NCI-H446 treated with DMSO at 0.1 percent for 48 hours (cell line): ENCODE results near the gene CDC42SE2.

ENCODE experiments used
- DNase-seq: peaks from one replicate; lab custom pipeline; 2025; lab: John Stamatoyannopoulos, UW

Gene CDC42SE2

DNA sequence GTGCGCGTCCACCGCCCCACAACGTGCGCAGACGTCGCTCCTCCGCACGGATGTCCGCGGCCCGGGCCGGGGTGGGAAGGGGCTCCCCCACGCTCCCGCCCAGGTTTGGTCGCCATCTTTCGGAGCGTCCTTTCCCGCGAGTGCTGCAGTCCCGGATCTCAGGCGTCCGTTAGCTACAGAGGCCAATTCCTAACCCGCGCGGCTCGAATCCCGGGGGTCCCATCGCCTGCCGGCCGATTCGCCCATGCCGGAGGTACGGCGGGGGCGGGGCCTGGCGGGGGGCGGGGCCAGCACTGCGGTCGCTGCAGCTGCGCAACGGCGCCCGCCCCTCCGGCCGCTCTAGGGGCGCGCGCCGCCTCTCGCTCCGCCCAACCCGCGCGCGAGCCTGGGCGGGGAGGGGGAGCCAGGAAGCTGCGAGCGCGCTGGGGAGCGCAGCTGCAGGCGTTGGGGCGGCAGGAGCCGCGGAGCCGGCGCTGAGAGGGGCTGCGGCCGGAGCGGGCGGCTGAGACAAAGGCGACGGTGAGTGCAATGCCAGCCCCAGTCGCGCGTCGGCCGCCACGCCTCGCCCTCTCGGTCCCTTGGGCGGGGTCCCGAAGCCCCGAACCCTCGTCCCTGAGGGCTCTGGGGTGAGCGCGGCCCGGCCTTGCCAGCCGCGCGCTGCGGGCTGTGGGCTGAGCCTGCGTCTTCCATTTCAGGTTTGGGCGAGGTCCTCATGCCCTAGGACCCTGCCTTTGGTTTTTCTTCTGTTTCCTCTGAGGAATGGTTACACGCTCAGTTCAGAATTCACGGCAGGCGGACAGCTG, at the start of gene CDC42SE2:
Gene CDC42SE2 (plus strand): TSS at position 406 of the 803 bp plus-strand sequence. CDS start 95,441 bp downstream, outside the sequence.
- peak; percentile 55 for DNase-seq

DNA sequence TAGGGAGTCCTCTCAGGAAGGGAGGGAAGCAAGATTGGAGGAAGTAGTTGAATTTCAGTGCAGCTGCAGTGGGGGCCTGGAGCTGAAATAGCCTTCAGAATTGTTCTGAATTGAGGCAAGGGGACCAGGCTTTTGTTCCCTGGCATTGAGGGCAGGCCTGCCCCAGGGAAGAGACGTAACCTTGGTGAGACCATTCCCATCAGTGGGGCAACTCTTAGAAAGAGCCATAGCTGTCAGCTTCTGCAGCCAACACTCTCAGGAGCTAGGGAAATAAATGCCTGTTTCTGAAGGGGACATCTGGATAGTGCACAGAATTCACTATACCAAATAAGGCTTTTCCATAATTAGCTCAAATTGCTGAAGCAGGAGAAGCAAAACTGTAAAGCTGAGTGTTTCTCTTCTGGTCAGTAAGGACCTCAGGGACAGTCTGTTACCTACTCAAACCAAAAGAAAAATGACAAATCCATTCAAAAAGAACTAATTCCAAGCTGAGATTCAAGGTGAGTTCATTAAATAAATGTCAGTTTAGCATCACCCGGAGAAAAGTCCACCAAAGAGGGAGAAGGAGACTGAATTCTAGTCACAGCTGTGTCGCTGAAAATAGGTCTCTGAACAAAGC, 49.1 kb upstream of the CDC42SE2 start:
- no peak for DNase-seq

- no peak for DNase-seq
Measured at GRCh38 chr5:131217791-131218190, 46.1 kb upstream of the CDC42SE2 start.

GRCh38 chr5:131218392-131218791, 45.5 kb upstream of the CDC42SE2 start:
- no peak for DNase-seq

DNA sequence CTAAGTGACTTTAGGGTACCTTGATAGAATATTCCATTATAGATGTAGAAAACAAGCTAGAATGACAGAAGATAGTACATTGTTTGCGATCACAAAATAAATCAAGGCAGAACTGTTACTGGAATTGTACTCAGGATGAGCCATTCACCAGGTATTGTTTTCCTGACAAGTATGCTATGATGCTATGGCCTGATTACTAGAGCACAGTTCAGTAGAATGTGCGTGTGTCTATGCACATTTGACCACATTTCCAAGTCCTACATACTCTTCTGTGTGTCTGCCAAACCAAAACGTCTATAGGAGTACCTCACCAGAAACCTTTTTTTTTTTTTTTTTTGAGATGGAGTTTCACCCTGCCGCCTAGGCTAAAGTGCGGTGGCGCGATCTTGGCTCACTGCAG, 43.3 kb upstream of the CDC42SE2 start:
- DNase-seq, result no peak

- no peak for DNase-seq
Measured at GRCh38 chr5:131221008-131221703, 42.7 kb upstream of the CDC42SE2 start.

- DNase-seq, result no peak
Measured at GRCh38 chr5:131221888-131222287, 42.0 kb upstream of the CDC42SE2 start.

GRCh38 chr5:131222731-131223130, 41.1 kb upstream of the CDC42SE2 start:
- no peak for DNase-seq

GRCh38 chr5:131223751-131224386, 40.0 kb upstream of the CDC42SE2 start:
- no peak for DNase-seq

DNA sequence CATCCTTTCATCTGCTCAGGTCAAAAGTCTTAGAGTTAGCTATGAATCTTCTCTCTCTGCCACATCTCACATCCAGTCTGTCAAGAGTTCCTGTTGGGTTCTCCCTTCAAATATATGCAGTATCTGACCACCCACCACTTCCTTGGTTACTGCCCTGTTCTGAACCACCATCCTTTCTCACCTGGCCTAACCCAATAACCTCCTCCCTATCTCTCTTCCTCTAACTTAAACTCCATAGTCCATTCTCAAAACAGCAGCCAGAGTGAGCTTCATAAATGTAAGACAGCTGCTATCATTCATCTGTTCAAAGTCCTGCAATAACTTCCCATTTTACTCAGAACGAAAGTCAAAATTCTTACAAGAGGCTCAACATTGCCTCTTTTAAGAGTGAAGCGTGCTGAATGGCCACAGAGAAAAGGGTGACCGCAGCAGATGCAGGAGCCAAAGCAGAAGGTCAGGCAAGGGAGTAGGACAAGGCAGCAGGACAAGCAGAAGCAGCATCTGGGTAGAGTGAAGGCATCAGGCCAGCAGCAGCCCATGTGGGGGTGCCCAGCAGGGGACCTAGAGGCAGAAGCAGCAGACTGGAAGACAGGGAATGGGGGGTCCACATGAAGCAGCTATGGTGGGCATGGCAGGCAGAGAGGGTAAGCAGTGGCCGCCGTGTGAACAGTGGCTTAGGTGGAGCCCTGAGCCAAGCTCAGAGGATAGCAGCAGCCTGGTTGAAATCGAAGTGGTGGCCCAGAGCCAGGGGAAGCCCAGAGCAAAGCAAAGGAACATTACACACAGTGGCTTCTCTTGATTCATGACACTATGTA, 39.3 kb upstream of the CDC42SE2 start:
- no peak for DNase-seq

DNA sequence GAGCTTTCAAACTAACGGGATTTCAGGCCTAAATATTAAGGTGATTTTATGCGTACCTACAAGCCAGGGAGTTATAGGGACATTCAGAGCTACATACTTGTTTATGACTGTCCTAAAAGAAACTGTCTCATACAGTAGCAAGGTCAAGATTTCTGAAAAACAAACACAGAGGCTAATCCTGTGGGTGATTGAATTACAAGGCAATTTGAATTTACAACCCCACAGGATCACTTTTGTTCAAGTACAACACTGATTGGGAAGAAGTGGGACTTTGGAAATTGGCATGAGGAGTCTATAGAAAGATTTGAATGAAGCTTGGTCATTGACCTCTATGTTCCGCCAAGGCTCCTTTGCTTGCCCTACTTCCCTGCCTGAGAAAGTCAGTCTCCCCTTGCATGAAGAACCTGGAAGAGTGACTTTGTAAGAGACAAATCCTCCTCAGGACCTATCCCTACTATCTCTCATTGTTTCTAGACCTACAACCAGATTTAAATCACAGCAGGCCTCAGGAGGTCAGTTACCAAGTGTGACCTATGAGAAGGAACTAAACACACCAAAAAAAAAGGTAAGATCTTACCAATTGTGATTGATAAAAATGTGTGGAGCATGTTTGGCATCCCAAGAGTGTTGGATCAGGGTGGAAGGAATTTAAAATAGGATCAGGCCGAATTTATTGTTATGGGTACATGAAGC, 38.4 kb upstream of the CDC42SE2 start:
- no peak for DNase-seq

- no peak for DNase-seq
Measured at GRCh38 chr5:131226899-131227298, 37.0 kb upstream of the CDC42SE2 start.

- no peak for DNase-seq
Measured at GRCh38 chr5:131228646-131229045, 35.2 kb upstream of the CDC42SE2 start.

DNA sequence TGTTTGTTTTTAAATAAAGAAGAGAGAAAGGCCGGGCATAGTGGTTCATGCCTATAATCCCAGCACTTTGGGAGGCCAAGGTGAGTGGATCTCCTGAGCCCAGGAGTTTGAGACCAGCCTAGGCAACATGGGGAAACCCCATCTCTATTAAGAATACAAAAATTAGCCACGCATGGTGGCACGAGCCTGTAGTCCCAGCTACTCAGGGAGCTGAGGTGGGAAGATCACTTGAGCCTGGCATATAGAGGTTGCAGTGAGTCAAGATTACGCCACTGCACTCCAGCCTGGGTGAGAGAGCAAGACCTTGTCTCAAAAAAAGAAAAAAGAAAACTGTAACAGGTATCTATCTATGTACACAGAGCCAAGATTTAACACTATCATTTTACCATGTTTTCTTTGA, 34.2 kb upstream of the CDC42SE2 start:
- DNase-seq, result no peak

- no peak for DNase-seq
Measured at GRCh38 chr5:131230406-131230805, 33.4 kb upstream of the CDC42SE2 start.

DNA sequence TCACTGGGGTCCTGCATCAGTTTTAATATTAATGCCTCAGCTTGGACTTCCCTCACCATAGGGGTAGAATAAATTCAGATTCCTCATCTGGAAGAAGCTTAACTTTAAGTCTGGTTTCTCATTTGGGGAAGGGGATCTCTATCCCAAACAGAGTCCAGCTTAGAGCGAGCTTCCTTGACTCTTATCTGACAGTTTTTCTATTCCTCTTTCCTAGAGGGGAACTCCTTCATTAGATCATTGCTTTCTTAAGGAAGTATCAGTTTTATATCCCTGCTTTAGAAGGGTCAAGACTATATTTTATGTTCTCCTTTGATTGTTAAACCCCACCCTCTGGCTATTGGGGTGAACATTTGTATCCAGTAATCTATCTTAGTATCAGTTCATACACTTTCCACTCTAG, 24.2 kb upstream of the CDC42SE2 start:
- DNase-seq, result no peak

GRCh38 chr5:131242728-131243255, 21.1 kb upstream of the CDC42SE2 start:
- no peak for DNase-seq

DNA sequence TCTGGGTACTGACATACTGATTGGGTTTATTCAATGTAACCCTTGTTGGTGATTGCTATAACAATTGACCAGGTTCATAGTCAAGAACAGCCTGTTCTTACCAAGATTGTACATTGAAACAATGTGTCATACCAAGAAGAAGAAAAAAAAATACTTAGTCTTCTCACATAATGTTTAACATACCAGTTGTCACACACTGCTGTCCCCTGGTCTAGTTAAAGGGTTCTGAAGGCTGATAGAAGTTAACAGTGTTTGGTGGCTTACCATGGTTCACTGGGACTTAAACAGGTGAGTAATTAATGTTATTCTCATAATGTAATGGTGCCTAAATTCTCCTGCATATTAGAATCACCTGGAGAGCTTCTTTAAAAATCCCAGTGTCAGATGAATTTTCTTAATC, 18.5 kb upstream of the CDC42SE2 start:
- no peak for DNase-seq

DNA sequence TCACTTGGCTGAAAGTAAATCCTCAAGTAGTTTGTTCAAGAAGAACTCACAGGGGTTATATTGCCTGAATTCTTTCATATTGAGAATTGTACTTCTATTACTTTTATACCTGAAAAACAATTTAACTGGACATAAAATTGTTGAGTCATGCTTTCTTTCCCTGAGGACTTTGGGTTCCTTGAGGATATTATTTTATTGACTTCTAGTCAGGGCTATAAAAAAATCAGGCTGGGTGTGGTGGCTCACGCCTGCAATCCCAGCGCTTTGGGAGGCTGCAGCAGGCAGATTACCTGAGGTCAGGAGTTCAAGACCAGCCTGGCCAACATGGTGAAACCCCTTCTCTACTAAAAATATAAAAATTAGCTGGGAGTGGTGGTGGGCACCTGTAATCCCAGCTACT, 17.9 kb upstream of the CDC42SE2 start:
- DNase-seq, result no peak

- no peak for DNase-seq
Measured at GRCh38 chr5:131246504-131246903, 17.3 kb upstream of the CDC42SE2 start.
